Ectodermal cell (in vitro differentiated cells): ENCODE data around the gene TUBA4A. TPM values are rescaled to one million over a fixed set of nuclear protein-coding genes. Genes with fewer than 3 reads are reported as not detected.

Experiments used
- H3K27ac ChIP-seq: 2 replicates; pipeline ENCODE4 v1.7.0; 2013; ENCODE audit warnings: mild to moderate bottlenecking, low read depth, low read length; ENCODE audit not compliant: insufficient read depth, poor library complexity, severe bottlenecking
- H3K27me3 ChIP-seq: 2 replicates; pipeline ENCODE4 v1.7.0; 2013; ENCODE audit warnings: mild to moderate bottlenecking, low read length; ENCODE audit not compliant: insufficient read depth, control insufficient read depth, poor library complexity, severe bottlenecking
- H3K36me3 ChIP-seq: one replicate; pipeline ENCODE4 v1.7.0; 2013; ENCODE audit warnings: low read length; ENCODE audit not compliant: control insufficient read depth, insufficient read depth
- H3K4me1 ChIP-seq: one replicate; pipeline ENCODE4 v1.7.0; 2013; ENCODE audit warnings: low read length; ENCODE audit not compliant: control insufficient read depth, insufficient read depth
- H3K4me3 ChIP-seq: 2 replicates; pipeline ENCODE4 v1.7.0; 2013; ENCODE audit warnings: low read depth, low read length, control low read depth; ENCODE audit not compliant: insufficient read depth
- H3K9me3 ChIP-seq: 2 replicates; pipeline ENCODE4 v1.7.0; 2013; ENCODE audit warnings: mild to moderate bottlenecking, low read length, moderate library complexity; ENCODE audit not compliant: control insufficient read depth
- WGBS, 2 experiments: methylation state at CpG; one replicate each; pipeline ENCODE4 v1.1.7; 2013; ENCODE audit warnings: missing lambda C conversion rate in 2 of 2; 5-methylcytosine and 5-hydroxymethylcytosine counted together
- polyA plus RNA-seq, 4 experiments: library from polyadenylated mRNA; stranded (reverse); fragments of 50-300 nt; gene quantifications; one replicate each; pipeline ENCODE4 v1.2.3, GENCODE V29; 2013

Gene TUBA4A
- polyA plus RNA-seq (2013, experiment 1 of 4), result 2.0 TPM
- 1.3 TPM for polyA plus RNA-seq (2013, experiment 2 of 4)
- polyA plus RNA-seq (2013, experiment 3 of 4), result 0.80 TPM
- 1.2 TPM for polyA plus RNA-seq (2013, experiment 4 of 4)

GRCh38 chr2:219253753-219254589, at the start of gene TUBA4A:
Gene TUBA4A, minus strand, starts transcription at chr2:219253918. Its CDS starts 60 bp downstream, at chr2:219253858.
- Histone ChIP-seq H3K9me3 (no peaks in the 10 kb centered on the region), H3K27me3 (peaks cover 66% of the 10 kb centered on the region), H3K36me3 (no peaks in the 10 kb centered on the region), H3K4me1 (peaks cover 14% of the 10 kb centered on the region), H3K27ac (no peak within 1 kb of the TSS), H3K4me3 (peak within 1 kb of the TSS; percentile 20)
- 1 to 2% methylated on average over 76 of the region's 76 CpGs for WGBS, 2 experiments

GRCh38 chr2:219302412-219302968, 48.8 kb upstream of the TUBA4A start:
- Histone ChIP-seq H3K4me3 (no peak overlapping the region), H3K27me3 (peaks cover 29% of the 10 kb centered on the region), H3K36me3 (no peaks in the 10 kb centered on the region), H3K9me3 (no peaks in the 10 kb centered on the region), H3K27ac (no peak overlapping the region), H3K4me1 (peaks cover 25% of the 10 kb centered on the region)
- WGBS, 2 experiments, result 86 to 88% methylated on average over 11 of the region's 11 CpGs

DNA sequence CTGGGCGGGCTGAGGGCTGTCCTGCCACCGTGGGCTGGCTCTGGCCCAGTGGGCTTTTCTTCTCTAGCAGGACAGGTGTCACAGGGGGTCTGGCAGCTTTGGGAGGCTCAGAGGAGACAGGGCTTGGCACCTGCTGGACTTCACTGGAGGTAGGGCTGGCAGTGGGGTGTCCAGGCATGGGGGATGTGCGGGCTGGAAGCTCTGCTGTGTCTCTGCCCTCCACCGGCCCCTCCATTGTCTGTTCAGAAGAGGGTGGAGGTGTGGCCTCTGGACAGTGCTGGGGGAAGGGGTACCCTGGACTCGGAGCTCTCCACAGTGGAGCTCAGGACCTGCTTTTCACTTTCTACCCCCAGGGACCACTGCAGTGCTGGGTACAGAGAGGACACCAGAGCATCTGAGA, 46.3 kb upstream of the TUBA4A start:
- Histone ChIP-seq H3K9me3 (no peaks in the 10 kb centered on the region), H3K4me3 (peak overlapping the region; percentile 1), H3K4me1 (peaks cover 25% of the 10 kb centered on the region), H3K36me3 (no peaks in the 10 kb centered on the region), H3K27ac (no peak overlapping the region), H3K27me3 (peaks cover 18% of the 10 kb centered on the region)
- WGBS, 2 experiments, result 64 to 65% methylated on average over 5 of the region's 5 CpGs

DNA sequence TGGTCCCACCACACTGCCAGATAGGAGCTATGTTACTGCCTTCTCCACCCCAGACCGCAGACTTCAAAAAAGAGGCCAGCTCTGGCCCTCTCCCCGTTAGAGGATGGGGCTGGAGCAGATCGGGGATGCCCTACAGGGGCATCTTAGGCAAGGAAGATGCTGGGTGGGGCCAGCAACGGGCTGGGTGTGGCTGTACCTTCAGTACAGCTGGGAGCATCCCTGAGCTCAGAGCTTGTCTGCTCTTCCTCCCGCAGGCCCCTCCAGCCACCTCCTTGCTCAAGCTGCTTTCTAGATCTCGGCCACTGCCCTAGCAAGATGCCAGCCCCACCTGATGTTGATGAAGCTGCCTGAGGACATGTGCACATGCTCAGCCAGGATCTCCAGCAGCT, 45.6 kb upstream of the TUBA4A start:
- peaks cover 25% of the 10 kb centered on the region for H3K4me1 ChIP-seq
- 90 to 93% methylated on average over 6 of the region's 6 CpGs for WGBS, 2 experiments
- no peak overlapping the region for H3K27ac ChIP-seq
- H3K9me3 ChIP-seq, result no peaks in the 10 kb centered on the region
- no peak overlapping the region for H3K4me3 ChIP-seq
- no peaks in the 10 kb centered on the region for H3K36me3 ChIP-seq
- peaks cover 14% of the 10 kb centered on the region for H3K27me3 ChIP-seq

- no peak overlapping the region for H3K27ac ChIP-seq
- H3K36me3 ChIP-seq, result no peaks in the 10 kb centered on the region
- WGBS, 2 experiments, result 33 to 36% methylated on average over 15 of the region's 15 CpGs
- H3K4me1 ChIP-seq, result peaks cover 30% of the 10 kb centered on the region
- peaks cover 18% of the 10 kb centered on the region for H3K27me3 ChIP-seq
- H3K4me3 ChIP-seq, result no peak overlapping the region
- H3K9me3 ChIP-seq, result no peaks in the 10 kb centered on the region
Observed at GRCh38 chr2:219298759-219299371, 45.1 kb upstream of the TUBA4A start.

DNA sequence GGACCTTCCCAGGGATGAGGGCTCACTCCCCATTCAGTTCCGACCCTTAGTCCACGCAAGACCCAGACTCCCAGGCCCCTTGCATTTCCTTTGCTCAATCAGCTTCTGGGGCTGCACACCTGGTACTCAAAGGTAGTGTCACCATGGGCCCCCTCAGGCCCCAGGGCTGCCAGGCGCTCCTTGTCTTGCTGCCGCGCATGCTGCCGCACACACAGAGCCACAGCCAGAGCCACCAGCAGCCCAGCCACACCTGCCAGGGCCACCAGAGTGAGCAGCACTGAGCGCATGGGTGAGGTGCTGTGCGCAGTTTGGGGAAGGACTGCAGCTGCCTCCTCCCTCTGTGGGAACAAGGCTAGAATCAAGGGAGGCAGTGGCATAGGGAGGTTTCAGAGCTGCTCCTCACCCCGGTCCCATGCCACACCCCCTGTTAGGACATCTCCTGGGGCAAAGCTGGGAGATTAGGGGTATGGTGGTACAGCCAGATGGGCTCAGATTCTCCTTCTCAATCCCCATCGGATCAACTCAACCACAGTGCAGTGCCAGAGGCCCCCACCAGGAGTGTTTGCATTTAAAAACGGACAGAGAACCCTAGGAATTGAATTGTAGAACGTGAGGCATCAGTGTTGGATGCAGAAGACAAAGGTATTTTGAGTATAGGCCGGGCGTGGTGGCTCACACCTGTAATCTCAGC, 44.2 kb upstream of the TUBA4A start:
- WGBS, 2 experiments, result 90% methylated on average over 14 of the region's 14 CpGs
- no peak overlapping the region for H3K27ac ChIP-seq
- H3K27me3 ChIP-seq, result peaks cover 22% of the 10 kb centered on the region
- no peaks in the 10 kb centered on the region for H3K9me3 ChIP-seq
- H3K4me1 ChIP-seq, result peaks cover 31% of the 10 kb centered on the region
- no peak overlapping the region for H3K4me3 ChIP-seq
- H3K36me3 ChIP-seq, result no peaks in the 10 kb centered on the region

GRCh38 chr2:219296631-219297391, 43.1 kb upstream of the TUBA4A start:
- no peak overlapping the region for H3K27ac ChIP-seq
- peaks cover 22% of the 10 kb centered on the region for H3K27me3 ChIP-seq
- WGBS, 2 experiments, result 92% methylated on average over 25 of the region's 25 CpGs
- H3K36me3 ChIP-seq, result no peaks in the 10 kb centered on the region
- no peak overlapping the region for H3K4me3 ChIP-seq
- H3K4me1 ChIP-seq, result peaks cover 31% of the 10 kb centered on the region
- H3K9me3 ChIP-seq, result no peaks in the 10 kb centered on the region

GRCh38 chr2:219296142-219296541, 42.4 kb upstream of the TUBA4A start:
- Histone ChIP-seq H3K9me3 (no peaks in the 10 kb centered on the region), H3K36me3 (no peaks in the 10 kb centered on the region), H3K4me1 (peaks cover 28% of the 10 kb centered on the region), H3K27ac (no peak overlapping the region), H3K27me3 (peaks cover 22% of the 10 kb centered on the region), H3K4me3 (no peak overlapping the region)
- WGBS, 2 experiments, result 89 to 93% methylated on average over 14 of the region's 14 CpGs
